ENCODE results near the gene KRTAP3-1. TPM values are rescaled to one million over a fixed set of nuclear protein-coding genes. Genes with fewer than 3 reads are reported as not detected.

The KRTAP3-1 gene
- polyA plus RNA-seq, 1 donor from 2014 or later = not detected

- no peak overlapping the region for H2AFZ ChIP-seq (ENCODE audit: low read depth, low read length)
- H3K9ac ChIP-seq (ENCODE audit: low read length) = no peak overlapping the region
- no peaks in the 10 kb centered on the region for H4K20me1 ChIP-seq (ENCODE audit: insufficient read depth)
- H3K9me2 ChIP-seq (ENCODE audit: insufficient read depth, low read length) = no peaks in the 10 kb centered on the region
- H3K4me3 ChIP-seq (ENCODE audit: low read length) = no peak overlapping the region
- TF ChIP-seq TAF1 (IDR thresholded peaks at IDR 0.05; ENCODE audit: low read depth) (no peak), REST (IDR thresholded peaks at IDR 0.05; ENCODE audit: borderline replicate concordance) (no peak), POLR2AphosphoS5 (IDR thresholded peaks at IDR 0.05) (no peak), EZH2 (IDR thresholded peaks at IDR 0.05; ENCODE audit: borderline replicate concordance, insufficient read depth, low read length, poor library complexity, severe bottlenecking) (no peak), RAD21 (conservative IDR thresholded peaks at IDR 0.05) (no peak), SMC3 (conservative IDR thresholded peaks at IDR 0.05; ENCODE audit: poor library complexity) (no peak), EP300 (conservative IDR thresholded peaks at IDR 0.05; ENCODE audit: poor library complexity, severe bottlenecking) (no peak), MXI1 (conservative IDR thresholded peaks at IDR 0.05; ENCODE audit: poor library complexity, severe bottlenecking) (no peak)
- TF ChIP-seq, protein P1, sequence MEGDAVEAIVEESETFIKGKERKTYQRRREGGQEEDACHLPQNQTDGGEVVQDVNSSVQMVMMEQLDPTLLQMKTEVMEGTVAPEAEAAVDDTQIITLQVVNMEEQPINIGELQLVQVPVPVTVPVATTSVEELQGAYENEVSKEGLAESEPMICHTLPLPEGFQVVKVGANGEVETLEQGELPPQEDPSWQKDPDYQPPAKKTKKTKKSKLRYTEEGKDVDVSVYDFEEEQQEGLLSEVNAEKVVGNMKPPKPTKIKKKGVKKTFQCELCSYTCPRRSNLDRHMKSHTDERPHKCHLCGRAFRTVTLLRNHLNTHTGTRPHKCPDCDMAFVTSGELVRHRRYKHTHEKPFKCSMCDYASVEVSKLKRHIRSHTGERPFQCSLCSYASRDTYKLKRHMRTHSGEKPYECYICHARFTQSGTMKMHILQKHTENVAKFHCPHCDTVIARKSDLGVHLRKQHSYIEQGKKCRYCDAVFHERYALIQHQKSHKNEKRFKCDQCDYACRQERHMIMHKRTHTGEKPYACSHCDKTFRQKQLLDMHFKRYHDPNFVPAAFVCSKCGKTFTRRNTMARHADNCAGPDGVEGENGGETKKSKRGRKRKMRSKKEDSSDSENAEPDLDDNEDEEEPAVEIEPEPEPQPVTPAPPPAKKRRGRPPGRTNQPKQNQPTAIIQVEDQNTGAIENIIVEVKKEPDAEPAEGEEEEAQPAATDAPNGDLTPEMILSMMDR (IDR thresholded peaks at IDR 0.05; ENCODE audit: poor library complexity, severe bottlenecking) = no peak
- no peaks in the 10 kb centered on the region for H3K9me3 ChIP-seq (ENCODE audit: low read length)
- H3K36me3 ChIP-seq (ENCODE audit: insufficient read depth, low read length) = no peaks in the 10 kb centered on the region
- no peaks in the 10 kb centered on the region for H3K27me3 ChIP-seq (ENCODE audit: insufficient read depth, low read depth, low read length)
- no peak overlapping the region for H3K4me2 ChIP-seq (ENCODE audit: low read length)
- no peak overlapping the region for H3K27ac ChIP-seq (ENCODE audit: low read length)
- H3K79me2 ChIP-seq (replicated peaks; ENCODE audit: insufficient read depth, low read length) = no peaks in the 10 kb centered on the region
- no peaks in the 10 kb centered on the region for H3F3A ChIP-seq (ENCODE audit: insufficient read depth, low read length, poor library complexity, severe bottlenecking)
These were observed 15.8 kb downstream of the KRTAP3-1 start for GRCh38 chr17:40993084-40993483.

- Histone ChIP-seq H3K9me3 (ENCODE audit: low read length) (no peaks in the 10 kb centered on the region), H3K4me2 (ENCODE audit: low read length) (no peak overlapping the region), H3K27ac (ENCODE audit: low read length) (no peak overlapping the region), H4K20me1 (ENCODE audit: insufficient read depth) (no peaks in the 10 kb centered on the region), H2AFZ (ENCODE audit: low read depth, low read length) (no peak overlapping the region), H3K4me3 (ENCODE audit: low read length) (no peak overlapping the region), H3K9me2 (ENCODE audit: insufficient read depth, low read length) (no peaks in the 10 kb centered on the region), H3K27me3 (ENCODE audit: insufficient read depth, low read depth, low read length) (no peaks in the 10 kb centered on the region), H3K9ac (ENCODE audit: low read length) (no peak overlapping the region), H3K36me3 (ENCODE audit: insufficient read depth, low read length) (no peaks in the 10 kb centered on the region), H3K79me2 (replicated peaks; ENCODE audit: insufficient read depth, low read length) (no peaks in the 10 kb centered on the region), H3F3A (ENCODE audit: insufficient read depth, low read length, poor library complexity, severe bottlenecking) (no peaks in the 10 kb centered on the region)
- no peak for TF ChIP-seq POLR2AphosphoS5 (IDR thresholded peaks at IDR 0.05)
- TF ChIP-seq REST (IDR thresholded peaks at IDR 0.05; ENCODE audit: borderline replicate concordance) = no peak
- TF ChIP-seq EZH2 (IDR thresholded peaks at IDR 0.05; ENCODE audit: borderline replicate concordance, insufficient read depth, low read length, poor library complexity, severe bottlenecking) = no peak
- no peak for TF ChIP-seq TAF1 (IDR thresholded peaks at IDR 0.05; ENCODE audit: low read depth)
- no peak for TF ChIP-seq RAD21 (conservative IDR thresholded peaks at IDR 0.05)
- no peak for TF ChIP-seq MXI1 (conservative IDR thresholded peaks at IDR 0.05; ENCODE audit: poor library complexity, severe bottlenecking)
- no peak for TF ChIP-seq EP300 (conservative IDR thresholded peaks at IDR 0.05; ENCODE audit: poor library complexity, severe bottlenecking)
- TF ChIP-seq SMC3 (conservative IDR thresholded peaks at IDR 0.05; ENCODE audit: poor library complexity) = no peak
- TF ChIP-seq, protein P1 (IDR thresholded peaks at IDR 0.05; ENCODE audit: poor library complexity, severe bottlenecking) = no peak
These were observed 16.3 kb downstream of the KRTAP3-1 start for GRCh38 chr17:40992666-40993065.

Measured in neural cell (in vitro differentiated cells).